ENCODE data around the gene TMEM115.
A peak's percentile ranks its signal among the peaks of the same experiment; 100 is the strongest.

Gene TMEM115

DNA sequence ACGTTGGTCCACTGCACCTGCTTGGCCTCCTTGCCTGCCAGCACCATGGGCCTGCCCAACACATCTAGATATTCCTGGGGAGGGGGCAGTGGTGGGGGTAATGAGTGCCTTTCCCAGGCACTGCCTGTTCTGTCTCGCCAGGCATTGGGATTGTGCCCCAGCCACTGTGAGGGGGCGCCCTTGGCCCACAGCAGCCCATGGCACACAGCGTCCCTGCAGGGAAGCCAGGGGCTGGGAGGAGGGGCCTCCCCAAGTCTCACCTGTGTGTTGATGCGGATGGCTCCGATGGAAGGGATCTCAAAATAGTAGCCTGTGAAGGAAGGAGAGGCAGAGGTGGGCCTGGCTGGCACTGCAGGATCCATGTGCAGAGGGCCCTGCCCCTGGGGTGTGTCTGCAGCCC is 18.7 kb upstream of the TMEM115 start:
- DNase-seq (ENCODE audit: low read depth in 2 of 2) = no peak

DNA sequence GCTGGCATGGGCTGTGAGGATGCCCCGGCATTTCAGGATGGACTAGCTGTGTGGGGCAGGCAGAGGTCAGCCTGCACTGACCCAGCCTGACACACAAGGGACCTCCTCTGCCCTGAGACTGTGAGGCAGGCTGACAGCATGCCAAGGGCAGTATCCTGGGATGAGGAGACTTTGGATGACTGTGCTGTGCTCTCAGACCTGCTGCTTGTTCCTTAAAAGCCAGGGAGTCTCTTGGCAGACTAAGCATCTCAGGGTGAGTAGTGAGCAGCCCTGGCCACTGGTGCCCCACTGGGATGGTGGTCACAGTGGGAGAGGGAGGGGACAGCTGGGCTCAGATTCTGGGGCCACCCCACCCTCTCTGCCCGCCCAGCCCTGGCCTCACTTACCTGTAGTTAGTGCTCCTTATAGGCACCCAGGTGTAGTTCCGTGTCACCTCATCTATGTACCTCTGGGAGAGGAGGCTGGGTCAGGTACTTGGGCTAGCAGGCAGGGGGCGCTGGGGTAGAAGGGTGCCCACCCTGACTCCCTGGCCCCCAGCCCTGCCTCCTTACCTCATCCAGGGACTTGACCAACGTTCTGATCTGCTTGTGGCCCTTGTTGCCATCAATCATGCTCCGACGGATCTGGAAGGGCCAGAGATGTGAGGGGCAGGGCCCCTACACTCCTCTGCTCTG is 16.1 kb upstream of the TMEM115 start:
- DNase-seq (ENCODE audit: low read depth in 2 of 2) = no peak

DNA sequence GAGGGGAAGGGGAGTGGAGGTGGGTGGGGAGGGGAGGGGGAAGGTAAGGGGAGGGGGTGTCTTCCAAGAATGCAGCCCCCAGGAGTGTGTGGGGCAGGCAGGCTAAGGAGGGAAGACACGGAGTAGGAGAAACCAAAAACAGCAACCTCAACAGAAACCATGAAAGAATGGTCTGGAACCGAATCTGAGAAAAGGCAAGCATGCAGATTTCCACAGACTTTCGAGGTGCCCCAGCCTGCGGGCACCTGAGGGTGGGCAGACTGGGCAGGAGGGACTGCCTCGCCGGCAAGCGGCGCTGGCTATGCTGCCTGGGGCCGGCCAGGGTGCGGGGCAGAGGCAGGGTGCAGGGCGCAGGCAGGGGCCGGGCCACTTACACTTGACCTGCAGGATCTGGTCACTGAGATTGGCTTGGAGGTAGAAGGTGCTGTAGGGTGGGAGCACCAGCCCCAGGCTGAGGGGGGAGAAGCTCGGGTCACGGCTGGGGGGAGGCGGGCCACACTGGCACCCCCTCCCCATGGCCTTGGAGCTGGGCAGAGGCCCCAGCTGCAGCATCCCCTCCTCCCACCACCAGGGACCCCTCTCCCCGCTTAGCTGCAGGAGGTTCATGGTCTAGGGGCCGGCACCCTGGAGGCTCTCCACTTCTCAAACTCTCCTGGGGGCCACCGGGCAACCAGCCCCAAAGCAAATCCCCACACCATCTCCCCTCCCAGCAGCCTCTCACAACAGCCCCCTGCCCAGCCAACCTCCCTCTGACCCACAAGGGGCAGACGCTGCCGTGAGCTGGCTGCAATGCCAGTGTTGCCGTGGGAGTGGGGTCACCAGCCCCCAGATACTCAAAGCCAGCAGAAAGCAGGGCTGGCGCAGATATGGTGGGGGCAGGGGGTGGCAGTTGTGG is 15.3 kb upstream of the TMEM115 start:
- no peak for DNase-seq (ENCODE audit: low read depth in 2 of 2)

DNA sequence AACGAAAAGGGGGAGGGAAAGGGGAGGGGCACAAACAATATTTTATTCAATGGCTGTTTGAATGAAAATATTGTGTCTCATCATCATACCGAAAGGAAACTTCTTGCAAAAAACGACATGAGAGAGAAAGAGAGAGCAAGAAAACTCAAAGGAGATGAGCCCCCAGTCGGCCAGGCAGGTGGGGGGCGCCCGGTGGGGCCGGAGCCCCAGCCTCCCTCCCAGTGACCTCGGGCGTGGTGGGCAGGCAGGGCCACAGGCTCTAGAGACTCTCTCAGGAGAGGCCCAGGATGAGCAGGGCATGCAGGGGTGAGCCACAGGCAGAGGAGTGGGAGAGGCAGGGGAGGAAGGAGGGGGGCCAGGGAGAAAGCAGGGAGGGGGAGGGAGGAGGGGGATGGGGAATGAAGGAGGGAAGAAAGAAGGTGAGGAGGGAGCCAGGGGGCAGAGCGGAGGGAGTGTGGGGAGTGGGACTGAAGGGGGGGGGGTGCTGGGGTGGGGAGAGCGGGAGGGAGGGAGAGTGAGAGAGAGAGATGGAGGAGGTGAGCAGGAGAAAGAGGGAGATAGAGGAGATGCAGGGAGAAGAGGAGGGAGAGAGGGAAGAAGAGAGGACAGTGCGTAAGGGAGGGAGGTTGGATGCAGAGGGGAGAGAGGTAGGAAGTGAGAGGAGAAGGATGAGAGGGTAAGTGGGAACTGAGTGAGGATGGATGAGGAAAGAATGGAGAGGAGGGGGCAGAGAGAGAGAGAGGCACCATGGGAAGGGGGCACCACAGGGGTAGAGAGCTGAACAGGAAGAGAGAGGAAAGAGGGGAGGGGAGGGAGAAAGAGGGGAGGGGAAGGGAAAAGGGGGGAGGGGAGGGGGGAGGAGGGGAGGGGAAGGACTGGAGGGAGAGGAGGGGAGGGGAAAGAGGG is 14.1 kb upstream of the TMEM115 start:
- DNase-seq (ENCODE audit: low read depth in 2 of 2) = no peak

DNA sequence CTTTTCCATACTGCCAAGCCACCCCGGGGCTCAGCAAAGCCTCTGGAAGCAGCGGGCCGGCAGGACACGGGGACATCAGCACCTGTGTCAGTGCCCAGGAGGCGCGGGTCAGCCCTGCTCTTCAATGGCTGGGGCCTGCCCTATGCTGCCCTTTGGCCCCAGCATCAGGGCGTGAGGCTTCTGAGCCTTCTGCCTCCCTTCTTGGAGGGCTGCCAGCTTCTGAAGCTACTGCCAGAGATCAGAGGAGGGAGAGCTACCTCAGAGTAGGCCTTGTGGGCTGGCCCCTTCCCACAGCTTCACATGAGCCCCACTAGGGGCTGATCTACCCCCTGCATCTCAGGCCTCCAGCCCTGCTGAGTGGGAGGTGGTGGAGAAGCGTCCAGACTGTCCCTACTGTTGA is 13.0 kb upstream of the TMEM115 start:
- no peak for DNase-seq (ENCODE audit: low read depth in 2 of 2)

DNA sequence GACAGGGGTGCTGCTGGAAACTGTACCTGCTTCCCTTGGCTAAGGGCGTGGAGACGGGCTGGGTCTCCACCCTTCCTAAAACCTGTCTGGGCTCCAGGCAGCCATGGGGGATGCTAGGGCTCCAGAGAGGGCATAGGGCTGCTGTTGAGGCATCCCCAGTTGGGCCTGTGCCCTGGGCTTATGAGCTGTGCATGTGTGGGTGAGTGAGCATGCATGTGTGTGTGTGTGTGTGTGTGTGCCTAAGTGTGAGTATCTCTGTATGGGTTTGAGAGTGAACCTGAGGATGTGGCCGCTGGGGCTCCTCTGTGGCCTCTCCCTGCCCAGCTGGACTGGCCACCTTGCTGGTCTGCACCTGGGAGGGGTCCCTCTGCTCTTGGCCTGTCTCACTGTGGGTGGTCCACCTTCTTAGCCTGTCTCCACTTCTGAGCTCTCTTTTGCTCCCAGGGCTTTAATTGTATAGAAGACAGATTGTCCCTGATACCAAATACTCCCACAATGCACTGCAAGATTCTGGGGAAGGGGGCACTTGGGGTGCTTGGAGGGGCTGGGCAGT is 11.9 kb upstream of the TMEM115 start:
- no peak for DNase-seq (ENCODE audit: low read depth in 2 of 2)

DNA sequence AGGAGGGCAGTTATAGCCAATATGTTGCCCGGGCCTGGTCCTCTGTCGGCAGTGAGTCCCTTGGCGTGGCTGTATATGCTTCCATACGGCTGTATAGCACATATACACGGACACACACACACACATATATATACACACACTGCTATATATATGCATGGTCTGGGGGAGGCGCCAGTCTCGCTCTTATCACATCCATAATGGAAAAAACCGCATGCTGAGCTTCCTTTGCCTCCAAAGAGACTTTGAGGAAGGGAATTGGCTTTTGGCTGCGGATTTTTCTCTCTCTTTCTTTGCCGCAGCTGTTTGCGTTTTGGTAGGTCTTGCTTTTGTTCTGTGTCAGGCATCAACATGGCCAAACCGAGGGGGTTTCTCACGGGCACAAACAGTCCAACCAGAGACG is 11.3 kb upstream of the TMEM115 start:
- peak in 1 of 2 experiments; percentile 29 for DNase-seq (ENCODE audit: low read depth in 2 of 2)

DNA sequence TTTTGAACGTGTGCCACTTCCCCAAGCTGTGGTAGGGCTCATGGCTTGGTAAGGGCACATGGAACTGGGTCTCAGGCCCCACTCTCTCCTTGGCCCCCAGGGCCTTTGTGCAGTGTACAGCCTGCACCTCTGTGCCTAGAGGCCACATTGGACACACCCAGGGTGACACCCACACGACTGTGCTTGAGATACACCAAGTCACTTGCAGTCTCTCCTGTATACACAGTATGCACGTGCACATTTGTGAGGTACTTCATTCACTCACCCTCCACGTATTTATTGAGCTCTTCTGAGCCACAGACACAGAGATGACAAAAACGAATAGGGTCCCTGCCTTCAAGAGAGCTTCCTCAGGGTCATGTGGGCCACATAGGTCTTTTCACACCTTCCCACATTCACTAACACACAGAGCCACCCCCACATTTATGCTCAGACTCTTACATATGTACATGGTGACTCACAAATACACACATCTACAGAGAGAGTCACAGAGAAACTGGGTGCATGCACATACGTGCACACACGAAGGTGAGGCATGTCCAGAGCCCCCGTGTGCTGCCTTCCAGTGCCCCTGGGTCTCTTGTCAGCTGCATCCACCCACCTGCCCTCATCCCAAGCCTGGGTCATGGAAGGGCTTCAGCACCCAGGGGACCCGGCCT is 9.8 kb upstream of the TMEM115 start:
- no peak for DNase-seq (ENCODE audit: low read depth in 2 of 2)

DNA sequence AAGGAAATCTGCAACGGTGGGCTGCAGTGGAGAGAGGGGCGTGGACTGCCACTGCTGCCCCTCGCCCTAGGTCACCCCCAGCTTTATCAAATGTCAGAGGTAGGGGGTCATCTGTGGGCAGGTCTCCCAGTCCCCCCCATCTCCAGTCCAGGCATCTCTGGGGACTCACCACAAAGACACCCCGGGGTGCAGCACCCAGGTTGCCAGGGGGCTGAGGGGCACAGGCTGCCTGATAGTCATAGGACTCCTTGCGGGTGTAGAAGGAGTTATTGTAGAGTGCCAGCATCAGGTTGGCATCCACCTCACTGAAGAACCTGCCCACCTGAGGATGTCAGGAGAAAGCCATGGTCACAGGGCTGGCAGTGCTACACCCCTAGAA is 6.5 kb upstream of the TMEM115 start:
- DNase-seq (ENCODE audit: low read depth in 2 of 2) = no peak

DNA sequence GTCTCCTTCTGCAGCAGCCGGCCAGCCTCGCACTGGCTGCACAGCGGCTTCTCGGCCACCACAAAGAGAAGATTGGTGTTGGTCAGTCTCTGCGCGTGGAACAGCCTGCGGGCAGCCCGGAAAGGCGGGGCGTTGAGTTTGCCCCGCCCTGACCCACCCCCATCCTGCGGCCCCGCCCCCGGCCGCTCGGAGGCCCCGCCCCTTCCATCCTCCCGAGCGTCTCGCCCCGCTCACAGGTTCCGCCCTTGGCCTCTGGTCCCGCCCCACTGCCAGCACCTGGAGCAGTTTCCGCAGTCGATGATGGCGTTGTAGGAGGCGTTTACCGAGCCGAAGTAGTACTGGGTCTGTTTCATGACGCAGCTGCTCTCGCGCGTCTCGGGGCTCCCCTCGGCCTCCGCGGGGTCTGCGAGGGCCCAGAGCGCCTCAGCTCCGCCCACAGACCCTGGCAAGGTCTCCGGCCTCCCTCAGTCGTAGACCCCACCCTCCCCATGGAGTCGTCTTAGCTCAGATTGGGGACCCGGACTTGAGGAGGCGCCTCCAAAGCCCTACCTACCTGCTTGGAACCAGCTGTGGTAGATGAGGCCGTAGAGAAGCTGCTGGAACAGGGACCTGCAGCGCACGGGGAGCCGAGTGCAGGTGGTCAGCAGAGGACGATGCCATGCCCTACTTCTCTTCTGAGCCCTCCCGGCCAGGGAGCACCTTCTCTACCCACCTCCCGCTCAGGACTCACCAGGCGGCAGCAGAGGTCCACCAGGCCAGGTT is 5.9 kb upstream of the TMEM115 start:
- DNase-seq (ENCODE audit: low read depth in 2 of 2) = peak in 1 of 2 experiments; percentile 21

DNA sequence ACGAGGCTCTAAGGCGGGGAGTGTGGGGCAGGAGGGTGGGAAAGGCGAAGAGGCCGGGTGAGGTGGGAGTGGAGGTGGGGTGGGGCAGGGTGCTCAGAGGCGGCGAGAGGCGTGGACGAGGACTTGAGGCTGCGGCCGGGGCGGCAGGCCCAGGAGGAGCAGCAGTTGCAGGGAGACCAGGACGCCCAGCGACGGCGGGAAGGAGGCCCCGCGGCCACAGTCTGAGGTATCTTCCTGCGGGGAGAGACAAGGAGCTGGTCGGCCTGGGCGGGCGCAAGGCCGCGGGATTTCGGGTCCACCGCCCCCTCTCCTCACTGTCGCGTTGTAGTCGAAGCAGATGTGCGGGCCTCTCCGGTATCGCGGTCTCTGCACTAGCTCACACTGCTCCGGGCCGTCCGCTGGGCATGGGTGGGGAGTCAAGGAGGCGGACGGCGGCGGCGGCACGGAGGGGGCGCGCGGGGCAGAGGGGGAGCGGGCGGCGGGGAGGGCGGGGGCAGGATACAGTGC is 5.3 kb upstream of the TMEM115 start:
- no peak for DNase-seq (ENCODE audit: low read depth in 2 of 2)

DNA sequence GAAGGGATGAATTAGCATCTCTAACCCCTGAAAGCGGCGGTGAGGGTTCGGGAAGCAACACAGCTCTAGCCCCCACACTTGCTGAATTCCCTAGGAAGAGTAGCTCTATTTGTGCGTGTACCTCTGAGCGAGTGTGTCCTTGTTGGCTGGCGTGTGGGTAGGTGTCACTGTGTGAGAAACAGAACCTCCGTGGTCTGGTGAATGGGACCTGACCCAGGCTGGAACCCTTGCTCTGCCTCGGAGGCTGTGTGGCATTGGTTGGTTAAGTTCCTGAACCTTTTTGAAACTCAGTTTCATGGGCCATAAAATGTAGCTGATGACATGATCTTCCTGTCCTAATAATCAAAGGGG is 414 bp upstream of the TMEM115 start:
- no peak for DNase-seq (ENCODE audit: low read depth in 2 of 2)

DNA sequence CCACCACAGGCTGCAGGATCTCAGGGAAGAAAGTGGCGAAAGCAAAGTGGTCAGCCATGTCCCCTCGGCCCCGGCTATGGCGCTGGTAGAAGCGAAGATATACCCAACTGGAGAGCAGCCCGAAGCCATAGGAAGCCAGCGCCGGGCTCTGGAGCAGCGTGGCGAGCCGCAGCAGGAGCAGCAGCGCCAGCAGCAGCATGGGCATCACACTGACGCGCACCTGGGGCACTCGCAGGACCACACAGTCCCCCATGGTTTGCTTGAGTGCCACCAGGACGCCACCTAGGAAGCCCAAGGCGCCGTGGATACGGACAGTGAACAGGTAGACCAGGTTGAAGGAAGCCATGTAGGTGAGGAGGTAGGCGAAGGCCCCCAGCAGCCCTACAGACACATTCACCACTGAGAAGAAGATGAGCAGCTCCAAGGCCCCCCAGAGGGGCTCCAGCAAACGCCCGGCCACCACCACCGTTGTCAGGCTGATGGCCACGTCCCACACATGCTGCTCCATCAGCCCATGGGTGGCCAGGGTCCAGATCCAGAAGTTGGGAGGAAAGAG is 888 bp downstream of the TMEM115 start:
- no peak for DNase-seq (ENCODE audit: low read depth in 2 of 2)

DNA sequence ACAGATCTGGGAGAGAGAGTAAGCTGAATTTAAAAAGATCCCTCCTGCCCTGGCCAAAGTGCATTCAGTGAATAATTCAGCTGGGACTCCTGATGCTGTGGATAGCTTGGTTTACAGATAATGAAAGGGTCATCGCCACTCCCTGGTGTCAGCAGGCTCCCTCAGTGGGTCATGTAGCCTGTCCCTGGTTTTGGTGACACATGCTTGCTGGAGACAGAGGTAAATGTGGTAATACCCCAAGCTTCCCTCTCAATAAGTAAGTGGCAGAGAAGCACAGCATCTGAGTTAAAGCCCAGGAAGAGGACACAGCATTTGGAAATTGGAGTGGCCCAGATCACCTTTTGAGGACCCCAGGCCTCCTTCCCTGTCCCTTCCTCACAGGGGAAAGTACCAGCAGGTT is 1.8 kb downstream of the TMEM115 start:
- no peak for DNase-seq (ENCODE audit: low read depth in 2 of 2)

DNA sequence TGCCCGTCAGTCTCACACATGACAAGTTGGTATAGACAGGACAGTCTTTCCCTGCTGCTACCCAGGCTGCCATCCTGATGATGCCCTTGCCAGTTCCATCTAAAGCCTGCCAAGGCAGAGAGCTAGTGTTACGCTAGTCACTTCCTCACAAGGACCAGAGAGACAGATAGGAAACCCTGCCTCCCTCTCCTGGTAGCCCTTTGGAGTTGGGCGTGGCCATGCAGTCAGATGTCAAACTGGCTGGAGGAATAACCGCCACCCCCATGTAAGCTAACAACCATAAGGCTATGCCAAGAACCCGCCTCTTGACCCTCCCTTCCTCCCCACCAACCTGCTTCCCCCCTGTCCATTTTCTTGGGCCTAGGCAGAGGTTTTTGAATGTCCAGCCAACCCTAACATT is 2.8 kb downstream of the TMEM115 start:
- DNase-seq (ENCODE audit: low read depth in 2 of 2) = no peak

DNA sequence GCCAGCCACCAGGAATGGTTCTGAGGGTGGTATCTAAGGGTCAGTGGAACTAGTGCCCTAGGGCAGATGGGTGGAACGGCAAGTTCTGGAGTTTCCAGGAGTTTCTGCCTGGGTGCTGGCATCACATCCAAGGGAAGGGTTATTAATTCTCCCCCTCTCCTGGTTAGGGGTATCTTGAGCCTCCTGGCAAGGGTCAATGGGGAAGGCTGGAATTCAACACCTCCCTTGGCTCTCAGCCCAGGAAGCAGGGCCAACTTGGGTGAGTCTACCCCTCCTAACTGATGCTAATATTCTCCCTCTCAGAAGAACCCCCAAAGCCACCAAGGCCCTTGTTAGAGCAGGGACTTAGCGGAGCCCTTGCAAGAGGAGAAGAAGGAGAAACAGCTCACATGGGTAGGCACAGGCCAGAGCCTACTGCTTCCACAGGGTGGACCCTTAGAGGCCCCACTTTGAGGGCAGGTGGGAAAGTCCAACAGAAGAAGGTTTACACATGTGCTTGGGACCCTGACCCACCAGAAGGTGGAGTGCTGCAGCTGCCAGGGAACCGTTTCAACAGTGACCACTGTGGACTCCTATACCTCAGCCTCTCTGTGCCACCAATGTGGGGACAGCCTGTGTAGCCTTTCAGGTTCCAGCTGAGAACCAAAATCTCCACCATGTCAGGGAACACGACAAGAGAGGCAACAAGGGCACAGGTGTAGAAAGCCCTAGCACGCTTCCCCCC is 3.3 kb downstream of the TMEM115 start:
- no peak for DNase-seq (ENCODE audit: low read depth in 2 of 2)

DNA sequence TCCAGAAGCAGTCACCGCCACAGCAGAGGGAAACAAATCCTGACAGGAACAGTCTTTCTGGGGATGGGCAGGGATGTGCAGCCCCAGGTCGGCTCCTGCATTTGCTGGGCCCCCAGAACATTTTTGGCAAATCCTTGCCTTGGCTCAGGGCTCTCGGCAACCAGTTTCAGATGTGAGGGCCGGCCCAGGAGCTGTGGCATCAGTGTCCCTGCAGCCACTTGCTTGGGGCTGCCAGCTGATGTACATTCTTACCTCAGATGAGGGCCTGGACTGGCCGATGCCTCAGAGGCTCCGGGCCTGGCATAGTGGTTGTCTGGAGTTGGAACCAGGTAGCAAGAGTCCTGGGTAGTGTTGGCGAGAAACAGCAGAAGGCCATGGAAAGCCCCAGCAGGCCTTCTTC is 4.5 kb downstream of the TMEM115 start:
- DNase-seq (ENCODE audit: low read depth in 2 of 2) = no peak

DNA sequence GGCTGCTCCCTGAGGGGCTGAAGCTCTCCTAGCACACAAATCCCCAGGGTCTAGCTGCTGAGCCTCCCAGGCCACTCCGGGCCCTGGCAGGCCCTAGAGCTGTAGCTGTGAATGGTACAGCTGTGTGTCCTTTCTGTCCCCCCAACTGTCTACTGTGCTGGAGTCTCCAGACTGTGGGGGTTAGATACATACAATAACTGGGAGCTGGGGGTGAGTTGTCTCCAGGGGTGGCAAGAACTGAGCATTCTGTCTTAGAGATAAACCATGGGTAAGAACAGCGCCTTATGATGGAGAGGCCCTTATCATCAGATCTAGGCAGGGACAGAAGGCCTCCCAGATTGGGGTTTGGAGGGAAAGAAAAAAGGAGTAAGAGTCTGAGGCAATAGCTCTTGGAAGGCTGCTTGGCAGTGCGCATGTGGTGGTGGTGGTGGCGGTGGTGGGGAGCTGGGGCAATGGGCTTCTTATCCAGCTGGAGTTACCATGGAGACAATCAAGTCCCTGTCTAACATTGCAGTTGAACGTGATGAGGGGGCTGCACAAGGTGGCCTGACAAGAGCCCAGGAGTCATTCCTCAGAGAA is 5.0 kb downstream of the TMEM115 start:
- no peak for DNase-seq (ENCODE audit: low read depth in 2 of 2)

Data from fibroblast of skin of left quadriceps (primary cell).